ENCODE data around the gene RAB44. TPM values are rescaled to one million over a fixed set of nuclear protein-coding genes. Genes with fewer than 3 reads are reported as not detected.

Gene RAB44
- total and polyA plus RNA-seq, 2 of the 13 experiments (the other 11 are each of a cell fraction or from before 2014, with no cell fraction given): not detected

GRCh38 chr6:36683145-36683655, 14.4 kb upstream of the RAB44 start:
- H4K20me1 ChIP-seq (ENCODE audit: insufficient read depth, low read length): peaks cover 89% of the 10 kb centered on the region
- intact Hi-C loops (cut with micrococcal nuclease; ENCODE audit: unreplicated experiment): loop anchor here (5.0 kb wide), 1 partner anchor 39 kb away; no protein-coding TSS in a partner anchor
- H3K79me2 ChIP-seq (ENCODE audit: insufficient read depth, low read length): peaks cover 42% of the 10 kb centered on the region
- no peak overlapping the region for H3K9ac ChIP-seq (ENCODE audit: insufficient read depth, low read depth, low read length)
- ATAC-seq: no peak
- H3K4me1 ChIP-seq (ENCODE audit: insufficient read depth, low read length): peaks cover 38% of the 10 kb centered on the region
- BruUV-seq (replicated peaks): no TSS peak
- POLR2A ChIA-PET: interaction anchor here (1.1 to 4.1 kb wide), 2 partner anchors 16 to 40 kb away, joined by 7 to 29 read pairs; no protein-coding TSS in a partner anchor
- no peak overlapping the region for H3K4me3 ChIP-seq (replicated peaks in 1 of 3; ENCODE audit: insufficient read depth in 1 of 3, low read depth in 2 of 3, low read length in 3 of 3)
- H2AFZ ChIP-seq (ENCODE audit: low read length): no peak overlapping the region
- H3K36me3 ChIP-seq (replicated peaks in 1 of 2; ENCODE audit: control insufficient read depth in 1 of 2, insufficient read depth in 2 of 2, low read length in 2 of 2): peaks cover 29 to 49% of the 10 kb centered on the region in 2 experiments
- no peaks in the 10 kb centered on the region for H3K9me3 ChIP-seq (ENCODE audit: low read length)
- 81% methylated on average over 6 of the region's 6 CpGs for WGBS (ENCODE audit: low lambda C conversion rate)
- FAIRE-seq: no peak
- H3K27ac ChIP-seq (ENCODE audit: extremely low read length, insufficient read depth, low read length): no peak overlapping the region
- CTCF ChIA-PET (ENCODE audit: low intra/inter-chr PET ratio, low total read pairs): no interaction called here
- in situ Hi-C loops (cut with HindIII; ENCODE audit: extremely low pct_ligation_motif_present, low pct_unique_long_range_greater_than_20kb): loop anchor here (5.0 kb wide), 1 partner anchor 61 kb away; no protein-coding TSS in a partner anchor
- peaks cover 0 to 6% of the 10 kb centered on the region in 2 experiments; a peak in 2 of 5 replicates for H3K27me3 ChIP-seq (ENCODE audit: control insufficient read depth in 1 of 2, insufficient read depth in 2 of 2, low read length in 2 of 2)
- no peak for DNase-seq (ENCODE audit: low spot score)
- H3K4me2 ChIP-seq (ENCODE audit: low read depth, low read length): peak overlapping the region; percentile 59
- 0 out of 2 replicates have a peak, but pooled peaks have one; percentile 32 for TF ChIP-seq WIZ (CRISPR knock-in tag; IDR thresholded peaks at IDR 0.05)
- 0 out of 2 replicates have a peak, but pooled peaks have one; percentile 8 for TF ChIP-seq ZSCAN5A (CRISPR knock-in tag; IDR thresholded peaks at IDR 0.05; ENCODE audit: borderline replicate concordance)
- no peak for TF ChIP-seq ZSCAN21 (CRISPR knock-in tag; IDR thresholded peaks at IDR 0.05; ENCODE audit: borderline replicate concordance)
- TF ChIP-seq SNAPC5 (CRISPR knock-in tag; IDR thresholded peaks at IDR 0.05; ENCODE audit: borderline replicate concordance): 0 out of 2 replicates have a peak, but pooled peaks have one; percentile 20
- TF ChIP-seq PRDM15 (CRISPR knock-in tag; IDR thresholded peaks at IDR 0.05): 0 out of 2 replicates have a peak, but pooled peaks have one; percentile 1
- 0 out of 2 replicates have a peak, but pooled peaks have one; percentile 5 for TF ChIP-seq ATF7-NPFF (CRISPR knock-in tag; IDR thresholded peaks at IDR 0.05; ENCODE audit: low read depth)
- no peak for TF ChIP-seq ZNF615 (CRISPR knock-in tag; IDR thresholded peaks at IDR 0.05; ENCODE audit: borderline replicate concordance)
- TF ChIP-seq GRHL1 (CRISPR knock-in tag; conservative IDR thresholded peaks at IDR 0.05): 0 out of 2 replicates have a peak, but pooled peaks have one; percentile 3
- no peak for TF ChIP-seq MEF2D (CRISPR knock-in tag; IDR thresholded peaks at IDR 0.05)
- 0 out of 2 replicates have a peak, but pooled peaks have one; percentile 69 for TF ChIP-seq ZSCAN31 (CRISPR knock-in tag; IDR thresholded peaks at IDR 0.05; ENCODE audit: low read depth)
- TF ChIP-seq MIER3 (CRISPR knock-in tag; IDR thresholded peaks at IDR 0.05; ENCODE audit: borderline replicate concordance): no peak
- no peak for TF ChIP-seq ZBTB8A (CRISPR knock-in tag; IDR thresholded peaks at IDR 0.05; ENCODE audit: borderline replicate concordance, low read depth)
- TF ChIP-seq ARID2 (CRISPR knock-in tag; IDR thresholded peaks at IDR 0.05; ENCODE audit: borderline replicate concordance): 0 out of 2 replicates have a peak, but pooled peaks have one; percentile 9
- peak; percentile 64; the same call in 1 of the 2 replicates for TF ChIP-seq CHD4 (IDR thresholded peaks at IDR 0.05; ENCODE audit: borderline replicate concordance, low read length)
- 0 out of 2 replicates have a peak, but pooled peaks have one; percentile 13 for TF ChIP-seq MXD1 (CRISPR knock-in tag; IDR thresholded peaks at IDR 0.05)
